Activated CD4-positive, alpha-beta T cell treated with anti-CD3 and anti-CD28 coated beads for 4 hours (primary cell): ENCODE data around the gene NCAPG.

Experiments
- DNase-seq, 2 donors: peaks; one replicate each; pipeline ENCODE4 v3.0.0-alpha.2; 2020

Gene NCAPG

GRCh38 chr4:17884063-17884462, 73.3 kb downstream of the NCAPG start:
- DNase-seq, result no peak

GRCh38 chr4:17884511-17884910, 73.7 kb downstream of the NCAPG start:
- no peak for DNase-seq

- no peak for DNase-seq
Observed at GRCh38 chr4:17889692-17890091, 78.9 kb downstream of the NCAPG start.

DNA sequence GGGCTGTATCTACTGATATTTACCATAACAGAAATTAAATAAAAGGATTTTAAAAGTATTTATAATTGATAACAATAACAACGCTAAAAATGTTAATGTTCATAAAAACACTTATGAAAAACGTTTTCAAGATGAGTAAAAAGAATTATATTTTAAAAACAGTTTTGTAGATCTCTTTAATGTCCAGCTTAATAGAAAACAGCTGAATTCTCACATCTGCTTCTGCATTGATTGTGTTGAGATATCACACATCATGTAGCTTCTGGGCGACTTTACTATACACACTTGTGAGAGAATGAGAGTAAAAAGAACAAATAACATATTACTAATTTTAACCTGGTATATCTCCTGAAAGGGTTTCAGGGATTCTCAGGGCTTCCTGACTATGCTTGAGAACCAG, 83.6 kb downstream of the NCAPG start:
- DNase-seq, result no peak
